ENCODE data around the gene XPO4.
"Not testable (repeated sequence)": the region's sequence is repeated elsewhere in the genome, so short reads cannot be mapped to it uniquely, and the experiment has no call there.

Gene XPO4

DNA sequence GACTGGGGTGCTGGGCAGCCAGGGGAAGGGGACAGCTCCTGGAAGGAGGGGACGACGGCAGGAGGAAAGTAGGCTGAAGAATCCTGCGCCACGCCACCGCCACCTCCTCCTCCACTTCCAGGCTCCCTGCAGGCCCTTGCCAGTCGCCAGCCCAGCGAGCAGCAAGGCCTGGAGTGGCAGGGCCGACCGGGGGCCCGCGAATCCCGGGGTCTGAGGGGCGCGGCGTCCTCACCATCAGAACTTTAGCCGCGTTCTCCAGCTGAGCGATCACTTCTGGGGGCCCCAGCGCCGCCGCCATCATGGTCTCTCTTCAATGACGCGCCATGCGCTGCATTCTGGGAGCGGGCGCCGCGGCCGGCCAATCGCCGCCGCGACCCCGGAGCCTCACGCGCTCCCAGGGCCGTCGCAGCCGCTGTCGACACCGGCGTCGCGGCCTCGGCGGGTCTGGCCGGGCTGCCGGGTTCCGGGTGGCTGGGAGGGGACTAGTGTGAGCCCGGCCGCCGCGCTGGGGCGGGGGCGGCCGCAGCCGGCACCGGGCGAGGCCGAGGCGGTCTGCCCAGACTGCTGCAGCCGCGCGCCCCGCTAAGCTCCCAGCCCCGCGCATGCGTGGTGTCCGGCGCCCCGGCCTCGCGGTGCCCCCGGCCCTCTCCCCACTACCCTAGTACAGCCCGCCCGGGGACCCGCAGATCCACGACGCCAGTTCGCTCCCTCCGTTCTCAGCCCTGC is at the start of gene XPO4:
TSS of gene XPO4 (minus strand) at position 309 of the 726 bp plus-strand sequence. CDS start at position 301, 8 bp downstream.
- peak; percentile 72 for DNase-seq (ENCODE audit: low spot score)

DNA sequence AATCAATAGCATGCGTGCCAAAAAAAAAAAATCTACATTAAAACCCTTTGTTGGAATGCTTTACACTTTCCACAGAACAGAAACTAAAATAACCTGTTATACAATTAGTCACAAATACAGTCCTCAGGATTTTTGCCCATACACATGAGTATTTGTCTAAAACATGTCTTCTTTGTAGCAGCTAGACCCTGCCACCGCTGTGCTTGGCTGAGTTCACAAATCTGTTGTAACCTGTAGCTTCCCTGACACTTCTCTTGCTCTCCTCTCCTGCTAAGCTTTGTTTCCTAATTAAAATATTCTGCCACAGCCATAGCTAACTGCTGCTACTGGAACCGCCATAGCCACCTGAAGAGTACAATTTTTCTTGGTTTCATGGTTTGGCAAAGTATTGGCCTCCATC is 45.5 kb upstream of the XPO4 start:
- DNase-seq (ENCODE audit: low spot score): not testable (repeated sequence)

DNA sequence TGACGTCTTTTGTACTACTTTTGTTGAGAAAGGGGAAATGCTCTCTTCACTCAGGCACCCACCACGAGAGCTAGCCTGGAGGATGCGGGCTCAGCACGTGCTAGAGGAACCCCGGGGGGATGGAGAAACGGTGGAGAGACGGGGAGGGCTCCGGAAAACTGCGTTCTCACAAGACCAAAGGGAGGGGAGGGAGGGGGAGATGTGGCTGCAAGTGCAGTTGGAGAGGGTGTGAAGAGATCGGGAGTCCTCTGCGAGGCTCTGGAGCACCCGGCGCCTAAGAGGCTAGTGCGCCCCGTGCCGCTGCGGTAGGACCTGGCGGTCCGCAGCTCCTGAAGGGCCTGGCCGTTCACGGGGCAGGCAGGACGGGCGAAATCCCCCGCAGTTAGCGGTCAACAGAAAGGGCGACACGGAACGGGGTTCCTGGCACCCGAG is 43.4 kb upstream of the XPO4 start:
- no peak for DNase-seq (ENCODE audit: low spot score)

DNA sequence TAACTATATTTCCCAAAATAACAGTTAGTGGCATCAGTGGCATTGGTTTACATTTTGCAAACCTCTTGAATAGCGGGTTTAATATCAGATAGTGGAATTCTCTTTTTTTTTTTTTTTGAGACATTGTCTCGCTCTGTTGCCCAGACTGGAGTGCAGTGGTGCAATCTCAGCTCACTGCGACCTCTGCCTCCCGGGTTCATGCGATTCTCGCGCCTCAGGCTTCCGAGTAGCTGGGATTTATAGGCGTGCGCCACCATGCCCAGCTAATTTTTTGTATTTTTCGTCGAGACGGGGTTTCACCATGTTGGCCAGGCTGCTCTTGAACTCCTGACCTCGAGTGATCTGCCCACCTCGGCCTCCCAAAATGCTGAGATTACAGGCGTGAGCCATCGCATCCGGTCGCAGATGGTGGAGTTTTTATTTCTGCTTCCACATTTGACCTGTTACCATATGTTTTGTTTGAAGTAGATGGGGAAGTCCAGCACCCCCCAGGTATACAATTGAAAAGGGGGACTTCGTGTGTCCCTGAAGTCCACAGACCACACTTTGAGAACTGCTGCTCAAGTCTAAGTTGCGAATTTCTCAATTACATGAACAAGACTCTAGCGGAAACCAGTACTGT is 40.5 kb upstream of the XPO4 start:
- DNase-seq (ENCODE audit: low spot score): no peak

DNA sequence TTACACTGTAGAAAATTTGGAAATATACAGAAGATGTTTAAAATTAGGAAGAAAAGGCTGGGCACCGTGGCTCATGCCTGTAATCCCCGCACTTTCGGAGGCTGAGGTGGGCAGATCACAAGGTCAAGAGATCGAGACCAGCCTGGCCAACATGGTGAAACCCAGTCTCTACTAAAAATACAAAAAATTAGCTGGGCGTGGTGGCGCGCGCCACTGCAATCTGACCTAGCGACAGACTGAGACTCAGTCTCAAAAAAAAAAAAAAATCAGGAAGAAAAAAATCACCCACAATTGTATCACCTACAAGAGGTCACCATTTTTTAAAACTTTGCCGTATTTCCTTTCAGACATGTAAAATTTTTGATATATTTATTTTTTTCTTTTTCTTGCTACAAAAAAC is 38.0 kb upstream of the XPO4 start:
- DNase-seq (ENCODE audit: low spot score): not testable (repeated sequence)

DNA sequence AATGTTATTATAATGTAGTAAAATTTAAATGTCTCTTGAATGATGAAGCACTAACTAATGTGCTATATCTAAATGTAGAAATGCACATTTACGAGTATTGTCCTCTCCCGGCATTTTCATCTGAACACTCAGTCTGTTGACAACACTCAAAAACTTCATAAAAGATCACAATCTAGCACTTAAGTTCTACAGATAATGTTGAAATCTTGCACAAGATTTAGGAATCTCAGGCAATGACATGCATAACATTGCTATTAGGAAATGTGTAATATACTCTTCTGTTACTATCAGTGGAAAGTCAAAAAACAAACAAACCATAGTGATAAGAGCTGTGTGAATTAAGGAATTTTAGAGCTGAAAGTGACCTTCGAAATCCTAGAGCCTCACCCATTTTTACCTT is 37.5 kb upstream of the XPO4 start:
- DNase-seq (ENCODE audit: low spot score): no peak

DNA sequence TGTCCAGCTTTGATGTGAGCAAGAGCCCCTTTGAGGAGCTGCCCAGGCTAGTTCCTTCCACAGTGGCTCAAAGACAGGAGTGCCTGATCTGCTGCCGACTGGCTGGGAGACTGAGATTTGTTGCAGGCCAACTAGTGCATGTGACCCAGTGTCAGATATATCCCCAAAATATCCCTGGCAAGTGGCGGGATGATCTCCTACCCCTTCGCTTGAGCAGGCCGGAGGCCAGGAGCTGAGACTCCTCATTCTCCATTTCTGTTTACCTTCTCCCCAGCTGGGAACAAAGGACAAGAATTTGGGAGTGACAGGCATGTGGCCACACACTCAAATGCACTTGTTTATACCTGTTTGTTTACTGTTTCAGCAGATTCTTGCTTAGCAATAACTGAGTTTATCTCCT is 37.1 kb upstream of the XPO4 start:
- no peak for DNase-seq (ENCODE audit: low spot score)

DNA sequence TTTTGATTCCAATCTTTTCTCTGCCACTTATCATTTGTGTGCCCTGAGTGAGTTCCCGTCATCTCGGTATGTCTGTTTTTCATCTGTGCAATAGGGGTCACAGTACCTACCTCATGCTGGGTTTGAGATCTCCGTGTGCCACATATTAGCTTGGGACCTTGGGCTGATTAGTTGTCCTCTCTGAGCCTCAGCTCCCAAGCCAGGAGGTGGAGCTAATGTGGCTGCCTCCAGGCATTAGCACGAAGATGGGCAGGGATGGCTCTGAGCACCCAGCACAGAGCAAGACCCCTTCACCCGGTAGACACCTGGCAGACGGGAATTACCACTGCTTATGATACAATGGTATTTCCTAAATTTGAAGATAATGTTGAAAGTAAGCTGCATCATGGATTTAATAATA is 35.8 kb upstream of the XPO4 start:
- DNase-seq (ENCODE audit: low spot score): no peak

DNA sequence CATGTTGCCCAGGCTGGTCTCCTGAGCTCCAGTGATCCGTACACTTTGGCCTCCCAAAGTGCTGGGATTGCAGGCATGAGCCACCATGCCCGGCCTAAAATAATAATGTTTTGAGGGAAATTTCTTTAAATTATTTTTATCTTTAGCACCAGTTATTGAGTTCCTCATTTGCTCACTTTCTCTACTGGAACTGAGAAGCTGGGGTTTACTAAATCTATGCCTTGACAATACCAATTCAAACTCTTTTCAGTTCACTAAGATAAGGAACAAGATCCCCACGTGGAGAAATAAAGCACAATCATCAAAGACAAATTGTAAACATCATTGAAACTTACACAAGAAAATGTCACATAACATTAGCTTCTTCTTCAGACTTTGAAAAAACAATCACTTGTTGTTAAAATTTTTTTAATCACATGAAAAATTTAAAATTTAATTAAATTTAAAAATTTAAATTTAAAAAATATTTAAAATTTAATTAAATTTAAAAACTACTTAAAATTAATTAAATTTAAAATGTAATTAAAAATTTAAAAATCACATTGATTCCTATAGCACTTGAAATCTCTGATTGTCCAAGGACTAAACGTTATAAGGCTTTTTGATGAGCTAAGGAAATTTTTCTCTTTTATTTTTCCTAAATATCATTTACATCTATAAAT is 25.2 kb upstream of the XPO4 start:
- DNase-seq (ENCODE audit: low spot score): no peak

DNA sequence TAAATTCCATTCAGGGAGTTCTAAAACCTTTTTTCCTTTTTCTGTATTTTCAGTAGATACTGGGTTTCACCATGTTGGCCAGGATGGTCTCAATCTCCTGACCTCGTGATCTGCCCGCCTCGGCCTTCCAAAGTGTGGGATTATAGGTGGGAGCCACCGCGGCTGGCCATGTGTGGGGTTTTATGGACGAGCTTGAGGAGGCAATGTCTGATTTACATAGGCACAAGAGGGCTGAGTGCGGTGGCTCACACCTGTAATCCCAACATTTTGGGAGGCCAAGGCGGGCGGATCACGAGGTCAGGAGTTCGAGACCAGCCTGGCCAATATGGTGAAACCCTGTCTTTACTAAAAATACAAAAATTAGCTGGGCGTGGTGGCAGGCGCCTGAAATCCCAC is 22.8 kb upstream of the XPO4 start:
- not testable (repeated sequence) for DNase-seq (ENCODE audit: low spot score)

DNA sequence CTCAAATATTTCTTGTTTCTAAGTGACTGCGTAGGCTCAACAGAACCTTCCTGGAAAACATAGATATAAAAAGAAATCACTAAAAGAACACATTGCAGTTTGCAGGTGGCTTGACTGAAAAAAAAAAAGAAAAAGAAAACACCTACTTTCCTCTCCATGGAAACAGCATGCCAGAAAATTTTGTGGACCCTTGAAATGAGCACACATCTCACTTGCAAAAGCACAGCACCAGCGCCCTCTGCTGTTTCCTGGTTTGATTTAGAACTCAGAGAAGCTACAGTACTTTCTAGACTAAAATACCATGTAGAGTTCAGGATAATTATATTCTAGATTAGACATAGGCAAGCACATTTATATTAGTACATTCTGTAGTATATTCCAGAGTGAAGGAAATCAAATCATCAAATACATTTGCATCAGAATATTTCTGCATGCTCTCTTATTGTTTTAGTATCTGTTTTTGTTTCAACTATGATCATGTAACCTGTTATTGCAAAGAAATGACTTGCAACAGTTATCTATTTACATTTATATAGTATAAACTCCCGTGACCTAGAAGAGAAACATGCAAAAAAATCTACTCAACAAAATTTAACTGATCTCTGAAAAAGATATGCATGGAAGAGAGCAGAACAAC is 22.3 kb upstream of the XPO4 start:
- DNase-seq (ENCODE audit: low spot score): peak; percentile 84

DNA sequence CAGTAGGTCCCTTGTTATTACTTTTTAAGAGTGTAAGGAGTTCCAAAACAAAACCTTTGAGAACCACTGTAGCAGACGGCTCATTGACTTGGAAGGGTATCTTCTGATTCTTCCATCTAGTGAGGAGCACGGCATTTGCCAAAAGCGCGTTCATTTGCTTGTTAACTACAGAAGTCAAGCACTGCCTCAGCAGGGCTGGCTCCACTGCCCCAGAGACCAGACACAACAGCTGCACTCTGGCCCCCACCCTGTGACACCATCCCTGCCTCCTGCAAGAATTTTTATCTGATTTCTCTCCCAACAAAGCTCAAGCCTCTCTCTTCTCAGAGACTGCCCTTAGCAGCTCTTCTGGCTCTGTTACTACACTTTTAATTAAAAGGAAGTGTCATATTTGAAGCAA is 20.7 kb upstream of the XPO4 start:
- no peak for DNase-seq (ENCODE audit: low spot score)

DNA sequence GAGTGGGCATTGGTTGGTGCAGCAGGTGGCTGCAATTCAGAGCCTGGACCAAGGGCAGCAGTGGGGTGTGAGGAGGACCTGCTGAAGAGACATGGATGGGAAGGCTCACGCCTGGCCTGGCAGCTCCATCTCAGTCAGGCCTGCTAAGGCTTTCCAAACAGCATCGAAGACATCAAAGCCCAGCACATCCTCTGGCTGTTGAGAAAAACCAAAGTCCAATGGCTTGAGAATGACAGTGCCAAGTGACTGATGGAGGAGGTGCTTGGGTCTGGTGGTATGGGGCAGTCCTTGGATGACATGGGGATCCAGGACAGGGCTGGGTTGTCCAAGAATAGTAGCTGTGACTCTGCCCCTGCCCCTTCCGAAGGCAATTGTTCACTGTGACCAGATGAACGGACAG is 19.0 kb upstream of the XPO4 start:
- DNase-seq (ENCODE audit: low spot score): no peak

DNA sequence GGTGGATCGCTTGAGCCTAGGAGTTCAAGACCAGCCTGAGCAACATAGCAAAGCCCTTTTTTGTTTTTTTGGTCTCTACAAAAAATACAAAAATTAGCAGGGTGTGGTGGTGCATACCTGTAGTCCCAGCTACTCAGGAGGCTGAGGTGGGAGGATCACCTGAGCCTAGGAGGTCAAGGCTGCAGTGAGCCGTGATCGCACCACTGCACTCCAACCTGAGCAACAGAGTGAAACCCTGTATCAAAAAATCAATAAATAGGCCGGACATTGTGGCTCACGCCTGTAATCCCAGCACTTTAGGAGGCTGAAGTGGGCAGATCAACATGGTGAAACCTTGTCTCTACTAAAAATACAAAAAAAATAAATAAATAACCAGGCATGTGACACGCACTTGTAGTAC is 13.1 kb upstream of the XPO4 start:
- DNase-seq (ENCODE audit: low spot score): not testable (repeated sequence)

DNA sequence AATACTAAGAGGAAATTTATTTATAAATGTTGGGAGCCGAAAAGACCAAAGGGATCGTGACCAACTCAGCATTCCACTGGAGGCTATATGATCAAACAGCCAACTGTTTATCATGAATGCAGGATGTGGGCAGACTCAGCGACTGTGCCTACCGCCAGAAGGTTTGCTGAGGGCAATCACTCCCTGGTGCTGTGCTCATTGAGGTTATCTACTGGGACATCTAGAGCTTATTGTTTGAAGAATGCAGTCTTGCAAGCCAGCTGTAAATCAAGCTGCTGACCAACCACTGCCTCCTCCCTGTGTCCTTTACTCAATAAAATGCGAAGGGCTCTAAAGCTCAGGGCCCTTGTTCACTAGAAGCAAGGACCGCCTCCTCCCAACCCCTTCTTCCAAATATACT is 8.5 kb upstream of the XPO4 start:
- DNase-seq (ENCODE audit: low spot score): no peak

DNA sequence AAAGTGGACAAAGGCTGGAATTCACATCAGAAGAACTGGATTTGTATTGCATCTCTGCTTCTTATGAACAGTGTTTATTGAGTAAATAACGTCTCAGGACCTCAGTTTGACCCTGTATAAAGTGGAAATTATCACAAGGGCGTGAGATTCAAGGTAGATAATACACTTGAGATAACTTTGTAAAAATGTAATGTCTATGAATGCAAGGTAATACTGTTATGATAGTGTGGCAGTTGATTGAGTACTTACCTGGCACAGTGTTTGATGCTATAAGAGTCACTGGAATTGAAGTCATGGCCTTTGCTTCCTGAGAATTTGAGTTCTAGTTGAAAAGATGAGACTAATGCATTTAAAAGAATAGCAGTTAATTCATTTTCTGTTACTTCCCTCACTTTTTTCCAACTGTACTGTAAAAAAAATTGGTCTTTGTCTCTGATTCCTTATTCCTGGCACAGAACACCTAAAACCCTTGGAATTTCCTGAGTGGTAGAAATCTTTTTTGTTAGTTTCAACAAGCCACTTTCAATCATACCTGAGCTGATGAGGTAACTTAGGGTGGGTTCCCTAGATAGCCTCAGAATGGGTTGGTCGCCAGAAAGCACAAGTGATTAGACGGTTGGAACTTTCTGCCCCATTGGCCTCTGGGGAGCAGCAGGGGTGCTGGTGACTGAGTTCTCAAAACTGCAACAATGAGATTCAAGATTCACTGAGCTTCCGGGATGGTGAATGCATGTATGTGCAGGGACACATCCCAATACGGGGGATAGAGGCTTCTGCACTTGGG is 6.4 kb upstream of the XPO4 start:
- DNase-seq (ENCODE audit: low spot score): no peak

DNA sequence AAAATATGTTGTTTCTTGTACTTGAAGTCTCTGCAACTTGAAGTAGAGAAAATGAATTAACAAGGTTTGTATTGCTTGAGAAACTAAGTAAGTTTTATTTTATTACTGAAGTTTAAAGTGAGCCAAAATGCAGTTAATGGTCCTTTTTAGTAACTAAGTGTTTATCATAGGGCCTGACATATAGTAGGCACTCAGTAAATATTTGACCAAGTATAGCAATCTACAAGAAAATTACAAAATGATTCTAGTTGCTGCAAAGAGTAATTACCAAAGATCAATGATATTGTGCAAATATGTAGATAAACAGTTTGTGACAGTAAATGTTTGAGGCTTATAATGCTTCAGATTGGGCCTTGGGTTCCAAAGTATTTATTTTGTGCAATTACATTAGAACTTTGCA is 2.4 kb upstream of the XPO4 start:
- no peak for DNase-seq (ENCODE audit: low spot score)

DNA sequence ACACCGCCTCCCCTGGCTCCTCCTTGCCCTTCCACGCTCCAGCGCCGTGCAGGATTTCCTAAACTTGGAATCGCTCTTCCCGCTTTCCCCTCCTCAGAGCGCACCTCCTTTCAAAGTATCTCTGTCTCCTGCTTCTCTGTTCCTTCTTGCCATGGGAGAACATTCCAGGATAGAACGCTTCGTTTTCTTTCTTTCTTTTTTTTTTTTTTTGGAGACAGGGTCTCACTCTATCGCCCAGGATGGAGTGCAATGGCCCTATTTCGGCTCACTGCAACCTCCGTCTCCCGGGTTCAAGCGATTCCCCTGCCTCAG is 574 bp upstream of the XPO4 start:
- no peak for DNase-seq (ENCODE audit: low spot score)

DNA sequence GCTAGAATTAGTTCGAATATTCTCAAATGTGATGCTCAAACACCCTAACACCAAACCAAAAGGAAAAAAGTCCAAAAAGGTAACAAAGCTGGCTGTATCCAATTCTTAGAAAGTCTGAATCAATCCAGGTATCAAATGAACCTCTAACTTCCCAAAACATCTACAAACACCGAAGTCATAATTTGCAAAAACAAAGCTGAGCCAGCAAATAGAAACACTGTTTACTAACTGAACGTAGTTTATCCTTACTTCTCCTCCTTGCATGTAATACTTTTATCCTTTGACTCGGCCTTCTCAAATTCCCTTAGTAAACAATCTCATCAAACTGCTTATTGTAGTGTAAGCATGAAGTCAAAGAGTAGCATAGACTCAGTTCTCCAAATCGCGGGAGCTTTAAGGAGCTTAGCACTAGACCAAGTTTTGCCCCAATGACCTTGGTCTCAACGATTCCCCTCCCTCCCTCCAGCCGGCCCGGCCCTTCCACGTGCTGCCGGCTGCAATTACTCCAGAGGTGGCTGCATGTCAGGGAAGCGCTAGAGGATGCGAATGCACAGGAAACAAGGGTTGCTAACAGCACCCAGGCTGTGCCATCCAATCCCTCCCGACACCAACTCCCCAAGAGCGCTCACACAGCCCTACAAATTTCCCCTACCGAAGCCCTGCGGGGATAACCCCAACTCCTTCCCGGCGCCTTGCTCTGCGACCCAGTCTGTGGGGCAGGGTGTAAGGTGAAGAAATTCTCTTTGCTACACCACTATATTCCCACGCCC is 693 bp downstream of the XPO4 start:
- DNase-seq (ENCODE audit: low spot score): peak; percentile 33

DNA sequence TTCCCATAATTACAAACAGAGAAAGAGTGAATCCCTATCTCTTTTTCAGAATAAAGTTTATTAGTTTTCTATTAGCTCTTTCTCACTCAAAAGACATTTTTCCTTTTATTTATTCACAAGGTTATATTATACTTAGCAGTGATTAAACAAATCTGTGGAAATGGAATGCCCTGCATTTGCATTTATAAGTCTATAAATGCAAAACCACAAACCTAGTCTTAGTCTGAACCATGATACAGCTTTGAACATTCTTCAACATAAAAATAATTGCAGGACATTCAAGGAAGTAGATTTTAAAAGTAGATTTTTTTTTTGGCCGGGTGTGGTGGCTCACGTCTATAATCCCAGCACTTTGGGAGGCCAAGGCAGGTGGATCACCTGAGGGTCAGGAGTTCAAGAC is 8.3 kb downstream of the XPO4 start:
- no peak for DNase-seq (ENCODE audit: low spot score)

DNA sequence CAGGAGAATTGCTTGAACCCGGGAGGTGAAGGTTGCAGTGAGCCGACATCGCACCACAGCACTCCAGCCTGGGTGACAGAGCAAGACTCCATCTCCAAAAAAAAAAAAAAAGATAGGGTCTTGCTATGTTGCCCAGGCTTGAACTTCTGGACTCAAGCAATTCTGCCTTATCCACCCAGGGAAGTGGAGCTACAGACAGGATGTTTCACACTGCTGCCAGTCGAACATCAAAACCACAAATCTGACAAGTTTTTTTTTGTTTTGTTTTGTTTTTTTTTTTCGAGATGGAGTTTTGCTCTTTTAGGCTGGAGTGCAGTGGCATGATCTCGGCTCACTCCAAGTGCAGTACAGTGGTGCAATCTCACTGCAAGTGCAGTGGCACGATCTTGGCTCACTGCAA is 10.8 kb downstream of the XPO4 start:
- no peak for DNase-seq (ENCODE audit: low spot score)

DNA sequence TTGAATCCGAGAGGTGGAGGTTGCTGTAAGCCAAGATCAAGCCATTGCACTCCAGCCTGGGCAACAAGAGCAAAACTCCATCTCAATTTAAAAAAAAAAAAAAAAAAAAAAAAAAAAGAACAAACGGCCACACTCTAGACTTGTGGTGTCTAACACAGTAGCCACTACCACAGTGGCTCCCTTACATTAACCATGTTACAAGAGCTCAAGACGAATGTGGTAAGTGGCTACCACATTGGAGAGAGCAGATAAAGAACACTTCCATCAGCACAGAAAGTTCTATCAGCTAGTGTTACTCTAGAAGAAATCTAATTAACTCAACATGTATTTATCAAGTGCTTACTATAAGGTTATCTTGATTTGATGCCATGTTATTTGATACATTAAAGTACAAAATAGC is 11.5 kb downstream of the XPO4 start:
- DNase-seq (ENCODE audit: low spot score): no peak
